Measurements from ENCODE around the gene BARHL2. TPM values are rescaled to one million over a fixed set of nuclear protein-coding genes. Genes with fewer than 3 reads are reported as not detected.

Gene BARHL2
- total RNA-seq, 4 donors from 2014 or later, result not detected

DNA sequence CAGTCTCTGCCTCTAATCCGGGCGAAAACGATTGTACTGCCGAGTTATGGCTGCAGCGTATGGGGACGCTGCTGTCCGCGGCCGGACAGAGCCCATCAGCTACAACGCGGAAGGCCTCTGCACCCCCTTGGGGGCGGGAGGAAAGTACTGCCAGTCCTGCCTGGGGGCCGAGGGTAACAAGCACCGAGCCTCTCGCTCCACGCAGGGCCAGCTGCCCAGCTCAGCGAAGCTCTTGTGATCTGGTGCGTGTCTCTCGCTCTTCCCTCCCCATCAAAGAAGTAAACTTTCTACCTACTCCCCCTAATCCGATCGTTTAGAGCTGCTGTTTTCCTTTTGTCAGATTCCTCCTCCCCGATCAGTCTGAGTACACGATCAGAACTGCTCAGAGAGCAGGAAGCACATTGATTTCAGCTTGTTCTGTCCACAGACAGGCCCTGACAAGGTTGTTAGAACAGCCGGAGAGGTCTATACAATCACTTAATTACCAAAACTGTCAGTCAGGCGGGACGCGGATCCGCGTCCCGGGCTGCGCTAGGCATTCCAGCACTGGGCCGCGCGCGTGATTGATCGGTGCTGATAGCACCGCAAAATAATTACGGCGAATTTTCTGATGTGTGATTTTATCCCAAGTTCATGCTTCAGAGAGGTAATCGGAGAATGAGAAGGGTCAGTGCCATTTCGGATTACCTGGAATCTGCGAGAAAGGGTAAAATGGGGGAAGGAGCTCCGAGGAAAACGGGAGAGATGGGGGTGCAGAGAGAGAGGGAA, 8.7 kb upstream of the BARHL2 start:
- no peak for TF ChIP-seq EP300 (IDR thresholded peaks at IDR 0.05)
- TF ChIP-seq, protein P1, sequence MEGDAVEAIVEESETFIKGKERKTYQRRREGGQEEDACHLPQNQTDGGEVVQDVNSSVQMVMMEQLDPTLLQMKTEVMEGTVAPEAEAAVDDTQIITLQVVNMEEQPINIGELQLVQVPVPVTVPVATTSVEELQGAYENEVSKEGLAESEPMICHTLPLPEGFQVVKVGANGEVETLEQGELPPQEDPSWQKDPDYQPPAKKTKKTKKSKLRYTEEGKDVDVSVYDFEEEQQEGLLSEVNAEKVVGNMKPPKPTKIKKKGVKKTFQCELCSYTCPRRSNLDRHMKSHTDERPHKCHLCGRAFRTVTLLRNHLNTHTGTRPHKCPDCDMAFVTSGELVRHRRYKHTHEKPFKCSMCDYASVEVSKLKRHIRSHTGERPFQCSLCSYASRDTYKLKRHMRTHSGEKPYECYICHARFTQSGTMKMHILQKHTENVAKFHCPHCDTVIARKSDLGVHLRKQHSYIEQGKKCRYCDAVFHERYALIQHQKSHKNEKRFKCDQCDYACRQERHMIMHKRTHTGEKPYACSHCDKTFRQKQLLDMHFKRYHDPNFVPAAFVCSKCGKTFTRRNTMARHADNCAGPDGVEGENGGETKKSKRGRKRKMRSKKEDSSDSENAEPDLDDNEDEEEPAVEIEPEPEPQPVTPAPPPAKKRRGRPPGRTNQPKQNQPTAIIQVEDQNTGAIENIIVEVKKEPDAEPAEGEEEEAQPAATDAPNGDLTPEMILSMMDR (IDR thresholded peaks at IDR 0.05), result no peak
- TF ChIP-seq POLR2A (IDR thresholded peaks at IDR 0.05; ENCODE audit: low read depth), result no peak
- no peak for TF ChIP-seq POLR2AphosphoS5 (IDR thresholded peaks at IDR 0.05)
- H3K4me3 ChIP-seq, result peak overlapping the region; percentile 35 to 53 (median 39)
- peak; percentile 89 for DNase-seq (ENCODE audit: extremely low spot score)
- no peaks in the 10 kb centered on the region for H3K9me3 ChIP-seq
- no peaks in the 10 kb centered on the region for H3K36me3 ChIP-seq
- H3K27ac ChIP-seq (replicated peaks in 1 of 4), result no peak overlapping the region
- peaks cover 21 to 100% (median 91%) of the 10 kb centered on the region in 4 donors for H3K27me3 ChIP-seq
- intact Hi-C loops (cut with DNase I), result no loop called here
- peaks cover 50 to 73% (median 67%) of the 10 kb centered on the region in 4 donors for H3K4me1 ChIP-seq
- 5% methylated on average over 31 of the region's 44 CpGs for WGBS

DNA sequence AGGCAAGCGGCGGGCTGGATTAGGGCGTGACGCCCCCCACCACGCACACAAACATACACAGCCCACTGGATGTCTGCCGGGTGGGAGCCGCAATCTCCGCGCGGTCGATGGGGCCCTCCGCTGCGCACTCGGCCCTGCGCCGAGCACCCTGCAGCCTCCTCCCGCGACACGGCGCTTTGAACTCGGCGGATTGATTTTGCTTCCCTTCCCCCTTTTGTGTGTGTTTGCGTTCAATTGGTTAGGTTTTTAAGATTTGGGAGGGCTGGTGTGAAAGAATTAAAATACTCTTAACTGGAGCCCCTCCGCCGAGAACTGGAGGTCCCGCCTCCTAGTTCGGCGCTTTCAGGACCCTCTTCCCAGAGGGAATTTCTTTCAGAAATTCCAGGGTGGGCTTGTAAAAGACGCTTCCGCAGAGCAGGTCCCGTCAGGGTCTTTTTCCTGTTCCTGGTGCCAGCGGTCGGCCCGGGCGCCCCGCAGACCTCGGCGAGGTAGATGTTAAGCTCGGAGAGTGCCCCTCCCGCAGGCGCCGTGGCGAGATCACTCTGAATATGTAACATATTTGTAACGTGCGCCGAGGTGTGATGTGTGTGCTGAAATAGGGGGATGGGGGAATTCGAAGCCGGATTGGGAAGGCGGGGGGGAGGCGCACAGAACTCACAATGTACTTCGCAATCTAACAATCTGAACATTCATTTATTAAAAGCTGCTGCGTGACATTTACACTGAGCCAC, 8.0 kb upstream of the BARHL2 start:
- intact Hi-C loops (cut with DNase I), result no loop called here
- Histone ChIP-seq H3K27me3 (peaks cover 13 to 100% (median 91%) of the 10 kb centered on the region in 4 donors), H3K4me3 (peak overlapping the region; percentile 35 to 53 (median 39)), H3K4me1 (peaks cover 44 to 65% (median 60%) of the 10 kb centered on the region in 4 donors), H3K27ac (replicated peaks in 1 of 4) (no peak overlapping the region), H3K36me3 (no peaks in the 10 kb centered on the region), H3K9me3 (peaks cover 0 to 2% (median 0%) of the 10 kb centered on the region in 4 donors)
- TF ChIP-seq POLR2AphosphoS5 (IDR thresholded peaks at IDR 0.05) (no peak), POLR2A (IDR thresholded peaks at IDR 0.05; ENCODE audit: low read depth) (no peak), EP300 (IDR thresholded peaks at IDR 0.05) (no peak)
- TF ChIP-seq, protein P1 (IDR thresholded peaks at IDR 0.05), result no peak
- no peak for DNase-seq (ENCODE audit: extremely low spot score)
- WGBS, result under 1% methylated on average over 25 of the region's 52 CpGs

DNA sequence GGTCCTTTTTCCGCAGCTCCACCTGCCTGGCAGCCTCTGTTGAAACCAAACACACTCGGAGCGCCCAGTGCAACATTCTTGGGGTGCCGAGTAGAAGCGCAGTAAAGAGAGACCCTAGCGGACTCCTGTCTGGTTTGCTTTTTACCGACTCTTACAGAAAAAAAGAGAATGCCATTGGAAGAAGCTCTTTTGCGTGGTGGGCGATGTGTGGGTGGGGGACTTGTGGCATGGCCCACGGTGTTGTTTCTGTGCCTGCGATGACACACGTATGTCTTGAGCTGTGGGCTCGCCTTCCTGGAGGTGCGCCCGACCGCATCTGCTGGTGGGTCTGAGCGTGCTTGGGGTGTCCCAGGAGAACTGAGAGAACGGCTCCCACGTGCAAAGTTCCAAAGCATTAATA, 7.3 kb upstream of the BARHL2 start:
- Histone ChIP-seq H3K27me3 (peaks cover 12 to 100% (median 91%) of the 10 kb centered on the region in 4 donors), H3K4me1 (peaks cover 38 to 64% (median 57%) of the 10 kb centered on the region in 4 donors), H3K4me3 (peak overlapping the region in 1 of 4 donors; percentile 53), H3K9me3 (peaks cover 0 to 5% (median 2%) of the 10 kb centered on the region in 4 donors), H3K36me3 (no peaks in the 10 kb centered on the region), H3K27ac (replicated peaks in 1 of 4) (no peak overlapping the region)
- 13% methylated on average over 15 of the region's 19 CpGs for WGBS
- TF ChIP-seq POLR2AphosphoS5 (IDR thresholded peaks at IDR 0.05), result no peak
- no peak for TF ChIP-seq POLR2A (IDR thresholded peaks at IDR 0.05; ENCODE audit: low read depth)
- TF ChIP-seq, protein P1 (IDR thresholded peaks at IDR 0.05), result no peak
- no peak for TF ChIP-seq EP300 (IDR thresholded peaks at IDR 0.05)
- peak; percentile 78 for DNase-seq (ENCODE audit: extremely low spot score)
- intact Hi-C loops (cut with DNase I), result no loop called here

DNA sequence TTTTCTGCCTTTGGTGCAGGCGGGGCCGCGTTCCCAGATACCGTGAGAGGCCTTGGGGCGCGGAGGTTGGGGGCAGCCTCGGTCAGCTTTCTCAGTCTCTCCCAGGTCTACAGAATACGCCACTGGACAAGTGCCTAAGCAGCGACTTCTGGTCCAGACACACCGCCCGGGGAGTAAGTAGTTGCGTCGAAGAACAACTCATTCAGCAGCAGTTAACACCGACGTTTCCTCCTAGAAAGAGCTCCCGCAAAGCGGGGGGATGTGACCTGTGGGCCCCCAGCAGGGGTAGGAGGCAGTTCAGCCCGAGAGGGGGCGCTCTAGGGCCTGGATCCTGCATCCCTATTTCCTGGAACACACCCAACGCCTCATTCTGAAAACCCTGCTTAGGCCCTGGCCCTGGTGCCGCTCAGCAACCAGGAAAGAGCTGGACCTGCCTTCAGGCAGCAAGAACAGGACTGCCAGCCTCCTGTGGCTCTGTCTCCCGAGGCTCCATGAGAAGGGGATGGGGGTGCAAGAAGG, 6.5 kb upstream of the BARHL2 start:
- H3K27me3 ChIP-seq, result peaks cover 17 to 100% (median 90%) of the 10 kb centered on the region in 4 donors
- WGBS, result 7% methylated on average over 5 of the region's 22 CpGs
- H3K4me3 ChIP-seq, result peak overlapping the region; percentile 31 to 52 (median 41)
- TF ChIP-seq POLR2A (IDR thresholded peaks at IDR 0.05; ENCODE audit: low read depth), result no peak
- no peak for TF ChIP-seq POLR2AphosphoS5 (IDR thresholded peaks at IDR 0.05)
- TF ChIP-seq, protein P1 (IDR thresholded peaks at IDR 0.05), result no peak
- no peak for TF ChIP-seq EP300 (IDR thresholded peaks at IDR 0.05)
- peak; percentile 83 for DNase-seq (ENCODE audit: extremely low spot score)
- no peak overlapping the region for H3K27ac ChIP-seq (replicated peaks in 1 of 4)
- H3K36me3 ChIP-seq, result no peaks in the 10 kb centered on the region
- H3K4me1 ChIP-seq, result peaks cover 42 to 64% (median 58%) of the 10 kb centered on the region in 4 donors
- intact Hi-C loops (cut with DNase I), result no loop called here
- peaks cover 0 to 5% (median 2%) of the 10 kb centered on the region in 4 donors for H3K9me3 ChIP-seq
